Choroid plexus epithelial cell (primary cell): ENCODE measurements around the gene ZDHHC9.

Experiments
- DNase-seq: peaks from one replicate; pipeline ENCODE4 v3.0.0-alpha.2; 2010; ENCODE audit warnings: low read depth
- H3K4me3 ChIP-seq: 2 replicates; pipeline ENCODE4 v1.5.1; 2011; ENCODE audit warnings: low read depth, mild to moderate bottlenecking, control low read depth, low read length, moderate library complexity
- TF ChIP-seq, protein P1 (sequence below): conservative IDR thresholded peaks from 2 replicates; pipeline ENCODE4 v1.5.1; 2011; ENCODE audit warnings: low read depth, mild to moderate bottlenecking, control low read depth, inconsistent platforms, low read length, moderate library complexity

The ZDHHC9 gene

DNA sequence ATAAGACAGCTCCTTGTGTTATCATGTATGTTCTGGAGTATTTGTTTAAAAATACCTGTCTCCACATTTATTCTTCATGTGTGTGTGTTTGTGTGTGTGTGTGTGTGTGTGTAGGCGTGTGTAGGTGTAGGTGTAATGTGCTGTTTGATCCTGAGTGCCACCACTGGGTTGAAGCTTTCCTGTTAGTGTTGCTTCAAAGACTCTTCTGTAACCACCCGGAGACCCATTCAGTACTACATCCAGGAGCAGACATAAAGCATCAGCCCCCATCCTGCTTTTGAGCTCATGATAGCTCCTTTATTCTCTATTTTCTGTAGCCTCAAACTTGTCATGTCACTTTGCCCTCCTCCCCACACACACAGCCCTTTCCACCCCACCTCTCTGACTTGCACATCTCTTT lies 3.0 kb upstream of the ZDHHC9 start:
- no peak overlapping the region for H3K4me3 ChIP-seq
- TF ChIP-seq, protein P1, sequence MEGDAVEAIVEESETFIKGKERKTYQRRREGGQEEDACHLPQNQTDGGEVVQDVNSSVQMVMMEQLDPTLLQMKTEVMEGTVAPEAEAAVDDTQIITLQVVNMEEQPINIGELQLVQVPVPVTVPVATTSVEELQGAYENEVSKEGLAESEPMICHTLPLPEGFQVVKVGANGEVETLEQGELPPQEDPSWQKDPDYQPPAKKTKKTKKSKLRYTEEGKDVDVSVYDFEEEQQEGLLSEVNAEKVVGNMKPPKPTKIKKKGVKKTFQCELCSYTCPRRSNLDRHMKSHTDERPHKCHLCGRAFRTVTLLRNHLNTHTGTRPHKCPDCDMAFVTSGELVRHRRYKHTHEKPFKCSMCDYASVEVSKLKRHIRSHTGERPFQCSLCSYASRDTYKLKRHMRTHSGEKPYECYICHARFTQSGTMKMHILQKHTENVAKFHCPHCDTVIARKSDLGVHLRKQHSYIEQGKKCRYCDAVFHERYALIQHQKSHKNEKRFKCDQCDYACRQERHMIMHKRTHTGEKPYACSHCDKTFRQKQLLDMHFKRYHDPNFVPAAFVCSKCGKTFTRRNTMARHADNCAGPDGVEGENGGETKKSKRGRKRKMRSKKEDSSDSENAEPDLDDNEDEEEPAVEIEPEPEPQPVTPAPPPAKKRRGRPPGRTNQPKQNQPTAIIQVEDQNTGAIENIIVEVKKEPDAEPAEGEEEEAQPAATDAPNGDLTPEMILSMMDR, result no peak
- no peak for DNase-seq

DNA sequence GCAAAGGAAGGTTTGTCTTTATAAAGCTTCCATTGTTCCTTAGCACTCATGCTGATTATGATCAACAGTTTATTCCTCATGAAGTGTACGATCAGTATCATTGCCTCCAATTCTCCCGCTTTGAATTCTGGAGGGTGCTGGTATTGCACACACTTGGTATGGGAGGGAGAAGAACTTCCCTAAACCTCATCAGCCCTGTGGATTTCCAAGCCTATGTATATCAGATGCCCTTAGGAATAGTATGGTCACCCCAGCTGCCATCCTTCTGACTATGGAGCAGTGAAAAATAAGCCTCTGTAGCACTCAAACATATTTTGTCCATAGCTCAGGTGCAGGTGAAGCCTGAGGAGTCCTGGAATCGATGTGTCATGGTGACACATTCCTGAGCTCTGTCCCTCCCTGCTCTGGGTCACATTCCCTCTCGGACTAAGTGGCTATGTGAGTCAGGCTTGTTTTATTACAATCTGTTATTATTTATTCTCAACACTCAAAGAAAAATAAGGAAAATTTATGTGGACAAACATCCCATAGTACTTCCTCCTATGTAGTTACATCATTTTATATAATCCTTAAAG lies 2.0 kb upstream of the ZDHHC9 start:
- DNase-seq, result no peak
- TF ChIP-seq, protein P1, result no peak
- H3K4me3 ChIP-seq, result no peak overlapping the region

DNA sequence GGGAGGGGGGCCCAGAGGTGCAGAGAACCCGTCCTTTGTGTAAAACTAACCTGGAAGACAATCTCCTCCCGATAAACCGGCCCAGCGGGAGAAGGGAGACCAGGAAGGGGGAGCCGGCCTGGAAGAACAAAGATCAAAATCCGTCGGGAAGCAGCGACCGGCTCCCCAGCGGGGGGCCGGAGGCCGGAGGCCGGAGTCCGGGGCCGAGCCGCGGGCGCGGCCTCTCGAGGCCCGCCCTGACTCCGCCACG lies 552 bp downstream of the ZDHHC9 start:
- DNase-seq, result no peak
- TF ChIP-seq, protein P1, result no peak

DNA sequence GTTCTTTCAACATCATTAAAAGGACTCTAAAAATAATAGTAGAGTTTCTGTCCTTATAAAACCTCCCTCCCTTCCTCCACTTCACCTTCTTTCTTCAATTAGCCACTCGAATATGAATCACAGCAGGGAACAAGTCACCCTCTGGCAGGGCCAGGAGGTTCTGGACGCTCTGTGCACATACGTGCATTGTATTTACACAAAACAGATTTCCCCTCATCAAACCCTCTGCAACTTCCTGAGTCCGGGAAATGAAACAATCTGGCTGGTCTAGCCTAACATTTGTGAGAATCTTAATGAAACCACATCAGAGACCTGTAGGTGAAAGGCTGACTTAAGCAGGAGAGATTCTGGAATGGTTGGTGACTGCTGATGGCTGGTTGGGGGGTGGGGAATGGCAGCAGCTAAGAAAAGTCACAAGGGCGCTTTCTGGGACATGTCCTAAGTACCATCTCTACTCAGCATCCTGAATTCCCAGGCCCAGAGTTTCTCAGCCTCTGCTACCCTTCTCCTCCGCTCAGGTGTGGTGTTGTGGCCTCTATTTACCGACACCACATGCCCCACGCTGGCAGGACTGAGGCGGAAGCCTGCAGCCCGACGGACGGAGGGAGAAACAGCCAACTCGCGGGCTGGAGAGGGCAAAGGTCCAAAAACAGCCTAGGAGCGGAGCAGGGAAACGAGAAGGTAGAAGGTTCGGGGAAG lies 1.0 kb downstream of the ZDHHC9 start:
- H3K4me3 ChIP-seq, result peak overlapping the region; percentile 78
- TF ChIP-seq, protein P1, result no peak
- peak; percentile 39 for DNase-seq

More for the DNA sequence above, 552 bp downstream of the ZDHHC9 start:
- H3K4me3 ChIP-seq, result peak overlapping the region; percentile 78

DNA sequence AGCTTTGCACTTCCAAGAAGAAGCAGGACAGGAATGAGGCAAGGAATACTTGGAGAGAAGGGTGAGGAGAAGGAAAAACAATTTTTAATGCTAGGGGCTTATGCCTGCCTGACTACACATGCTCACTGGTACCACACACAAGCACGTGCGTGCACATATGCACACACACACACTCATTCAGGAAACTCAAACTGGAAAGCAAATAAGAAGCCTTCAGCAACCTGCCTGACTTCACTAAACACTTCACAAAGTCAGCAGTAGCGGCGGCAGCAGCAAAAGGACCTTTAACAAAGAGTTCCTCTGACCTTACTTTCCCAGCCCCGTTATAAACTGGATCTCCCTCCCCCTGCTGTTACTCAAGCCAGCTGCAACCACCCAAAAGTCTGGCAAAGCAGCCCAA lies 3.3 kb downstream of the ZDHHC9 start:
- TF ChIP-seq, protein P1, result peak; percentile 6
- no peak for DNase-seq
- H3K4me3 ChIP-seq, result no peak overlapping the region

DNA sequence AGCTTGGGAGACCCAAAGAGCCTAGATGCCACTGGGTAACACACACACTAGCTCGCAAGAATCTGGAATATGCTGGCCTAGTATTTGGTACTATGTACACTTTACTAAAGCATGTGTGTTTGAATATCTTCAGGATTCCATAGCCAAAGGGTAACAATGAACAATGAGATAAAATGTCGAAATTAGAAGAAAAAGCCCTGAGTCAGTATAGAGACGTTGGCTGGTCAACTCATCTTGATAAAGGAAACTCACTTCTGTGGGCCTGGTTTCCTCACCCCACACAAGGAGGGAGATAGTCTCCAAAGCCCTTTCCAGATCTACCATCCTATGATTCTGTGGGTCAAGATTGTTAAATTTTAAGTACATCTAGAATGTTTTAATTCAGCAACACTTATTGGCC lies 6.9 kb downstream of the ZDHHC9 start:
- H3K4me3 ChIP-seq, result no peak overlapping the region
- DNase-seq, result no peak
- TF ChIP-seq, protein P1, result no peak

DNA sequence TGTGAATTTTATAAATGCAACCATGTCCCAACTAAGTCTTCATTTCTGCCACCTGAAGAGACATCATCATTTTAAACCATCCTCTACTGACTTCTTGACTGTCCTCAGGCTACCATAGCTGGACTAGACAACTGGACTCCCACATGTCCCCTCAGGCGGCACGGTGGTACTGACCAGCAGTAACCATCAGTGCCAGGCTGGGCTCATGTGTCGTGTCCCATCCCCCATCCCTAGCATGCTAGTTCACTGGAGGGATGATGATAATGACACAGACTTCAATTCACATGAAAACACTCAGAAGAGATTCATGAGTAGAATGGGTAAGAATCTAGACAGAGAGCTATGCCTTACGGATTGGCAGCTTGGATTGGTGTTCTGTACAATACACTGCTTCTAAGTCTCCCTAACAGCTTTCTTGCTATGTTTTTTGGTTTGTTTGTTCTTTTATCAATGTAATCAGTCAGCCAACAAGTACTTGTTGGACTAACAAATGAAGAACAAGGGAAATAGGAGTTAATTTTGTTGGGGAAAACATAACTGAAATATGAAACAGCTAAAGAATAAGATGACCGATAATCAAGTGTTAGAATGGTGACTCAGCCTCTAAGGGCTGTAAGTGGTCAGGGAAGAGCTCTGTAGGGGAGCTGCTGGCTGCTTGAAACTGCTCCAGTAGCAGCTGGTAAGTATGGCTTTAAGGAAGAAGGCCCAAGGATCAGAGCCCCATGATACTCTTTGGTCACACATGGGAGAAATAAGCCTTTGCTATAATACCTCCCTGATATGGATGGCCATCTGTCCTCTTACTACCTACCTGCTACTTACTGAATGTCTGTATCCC lies 10.3 kb downstream of the ZDHHC9 start:
- H3K4me3 ChIP-seq, result no peak overlapping the region
- TF ChIP-seq, protein P1, result no peak
- peak; percentile 81 for DNase-seq
